DND-41 (cell line): ENCODE data around the gene TRIM47.
A peak's percentile ranks its signal among the peaks of the same experiment; 100 is the strongest.

Experiments
- ATAC-seq: fragments of 200-7000 bp; cut with Tn5 transposase; 3 replicates; pipeline ENCODE4 v1.9.1; 2021; ENCODE audit warnings: low read depth; ENCODE audit not compliant: insufficient read depth
- DNase-seq: peaks from one replicate; pipeline ENCODE4 v3.0.0-alpha.2; 2020
- H2AFZ ChIP-seq: 2 replicates; pipeline ENCODE4 v1.6.0; 2012; ENCODE audit warnings: low read depth, low read length
- H3K27ac ChIP-seq: 2 replicates; pipeline ENCODE4 v1.5.1; 2012; ENCODE audit warnings: low read length, inconsistent platforms
- H3K27me3 ChIP-seq: fragments of 200-600 bp; sonication (generic); 2 replicates; pipeline ENCODE4 v1.6.0; 2012; ENCODE audit warnings: low read length, mild to moderate bottlenecking, inconsistent platforms; ENCODE audit not compliant: insufficient read depth, poor library complexity
- H3K36me3 ChIP-seq: 2 replicates; pipeline ENCODE4 v1.5.1; 2012; ENCODE audit warnings: low read length, inconsistent platforms; ENCODE audit not compliant: insufficient read depth
- H3K4me1 ChIP-seq: 2 replicates; pipeline ENCODE4 v1.5.1; 2012; ENCODE audit warnings: mild to moderate bottlenecking, low read length; ENCODE audit not compliant: insufficient read depth
- H3K4me2 ChIP-seq: 2 replicates; pipeline ENCODE4 v1.6.0; 2012; ENCODE audit warnings: mild to moderate bottlenecking, moderate library complexity, low read length, inconsistent platforms; ENCODE audit not compliant: insufficient read depth
- H3K4me3 ChIP-seq, 2 experiments: fragments of 200-600 bp in 1 of 2; shearing (Covaris generic) in 1 of 2; 2 replicates each; pipeline ENCODE4 v1.5.1; 2012 to 2016; ENCODE audit warnings: inconsistent platforms in 2 of 2, low read length in 2 of 2, mild to moderate bottlenecking in 2 of 2, low read depth in 1 of 2, moderate library complexity in 1 of 2
- H3K79me2 ChIP-seq: 2 replicates; pipeline ENCODE4 v1.6.0; 2012; ENCODE audit warnings: low read length, inconsistent platforms; ENCODE audit not compliant: insufficient read depth
- H3K9ac ChIP-seq: 2 replicates; pipeline ENCODE4 v1.6.0; 2012; ENCODE audit warnings: low read depth, mild to moderate bottlenecking, inconsistent platforms, low read length, moderate library complexity
- H3K9me3 ChIP-seq: 2 replicates; pipeline ENCODE4 v1.5.1; 2012; ENCODE audit warnings: low read length, moderate library complexity, mild to moderate bottlenecking, inconsistent platforms; ENCODE audit not compliant: insufficient read depth, severe bottlenecking
- H4K20me1 ChIP-seq: 2 replicates; pipeline ENCODE4 v1.6.0; 2012; ENCODE audit warnings: low read length; ENCODE audit not compliant: insufficient read depth
- EZH2 ChIP-seq: IDR thresholded peaks from 3 replicates; pipeline ENCODE4 v1.6.1; 2012; ENCODE audit warnings: borderline replicate concordance, low read depth, mild to moderate bottlenecking, moderate library complexity, low read length, inconsistent platforms; ENCODE audit not compliant: severe bottlenecking
- TF ChIP-seq, protein P1 (sequence below): IDR thresholded peaks from 2 replicates; pipeline ENCODE4 v1.5.1; 2012; ENCODE audit warnings: borderline replicate concordance, low read length, moderate library complexity, mild to moderate bottlenecking; ENCODE audit not compliant: poor library complexity, severe bottlenecking; ENCODE audit errors: extremely low read depth

The TRIM47 gene

DNA sequence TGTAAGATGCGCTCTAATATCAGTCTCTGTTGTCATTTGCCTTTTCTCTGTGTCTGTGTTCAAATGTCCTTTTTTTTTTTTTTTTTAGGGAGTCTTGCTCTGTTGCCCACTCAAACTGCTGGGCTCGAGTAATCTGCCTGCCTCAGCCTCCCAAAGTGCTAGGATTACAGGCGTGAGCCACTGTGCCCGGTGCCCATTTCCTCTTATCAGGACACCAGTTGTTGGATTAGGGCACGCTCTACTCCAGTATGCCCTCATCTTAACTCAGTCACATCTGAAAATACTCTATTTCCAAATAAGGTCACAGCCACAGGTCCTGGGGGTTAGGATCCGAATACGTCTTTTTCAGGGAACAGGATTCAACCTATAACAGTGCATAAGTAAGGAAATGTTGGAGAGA is 1.9 kb upstream of the TRIM47 start:
- Histone ChIP-seq H3K79me2 (no peaks in the 10 kb centered on the region), H3K4me2 (no peak overlapping the region), H3K4me3 (no peak overlapping the region), H3K9me3 (no peaks in the 10 kb centered on the region), H3K27me3 (no peaks in the 10 kb centered on the region), H2AFZ (no peak overlapping the region), H3K4me1 (peaks cover 24% of the 10 kb centered on the region), H3K9ac (no peak overlapping the region), H3K27ac (no peak overlapping the region), H4K20me1 (no peaks in the 10 kb centered on the region), H3K36me3 (no peaks in the 10 kb centered on the region)
- TF ChIP-seq, protein P1, sequence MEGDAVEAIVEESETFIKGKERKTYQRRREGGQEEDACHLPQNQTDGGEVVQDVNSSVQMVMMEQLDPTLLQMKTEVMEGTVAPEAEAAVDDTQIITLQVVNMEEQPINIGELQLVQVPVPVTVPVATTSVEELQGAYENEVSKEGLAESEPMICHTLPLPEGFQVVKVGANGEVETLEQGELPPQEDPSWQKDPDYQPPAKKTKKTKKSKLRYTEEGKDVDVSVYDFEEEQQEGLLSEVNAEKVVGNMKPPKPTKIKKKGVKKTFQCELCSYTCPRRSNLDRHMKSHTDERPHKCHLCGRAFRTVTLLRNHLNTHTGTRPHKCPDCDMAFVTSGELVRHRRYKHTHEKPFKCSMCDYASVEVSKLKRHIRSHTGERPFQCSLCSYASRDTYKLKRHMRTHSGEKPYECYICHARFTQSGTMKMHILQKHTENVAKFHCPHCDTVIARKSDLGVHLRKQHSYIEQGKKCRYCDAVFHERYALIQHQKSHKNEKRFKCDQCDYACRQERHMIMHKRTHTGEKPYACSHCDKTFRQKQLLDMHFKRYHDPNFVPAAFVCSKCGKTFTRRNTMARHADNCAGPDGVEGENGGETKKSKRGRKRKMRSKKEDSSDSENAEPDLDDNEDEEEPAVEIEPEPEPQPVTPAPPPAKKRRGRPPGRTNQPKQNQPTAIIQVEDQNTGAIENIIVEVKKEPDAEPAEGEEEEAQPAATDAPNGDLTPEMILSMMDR = no peak
- no peak for TF ChIP-seq EZH2
- no peak for ATAC-seq
- DNase-seq = no peak

DNA sequence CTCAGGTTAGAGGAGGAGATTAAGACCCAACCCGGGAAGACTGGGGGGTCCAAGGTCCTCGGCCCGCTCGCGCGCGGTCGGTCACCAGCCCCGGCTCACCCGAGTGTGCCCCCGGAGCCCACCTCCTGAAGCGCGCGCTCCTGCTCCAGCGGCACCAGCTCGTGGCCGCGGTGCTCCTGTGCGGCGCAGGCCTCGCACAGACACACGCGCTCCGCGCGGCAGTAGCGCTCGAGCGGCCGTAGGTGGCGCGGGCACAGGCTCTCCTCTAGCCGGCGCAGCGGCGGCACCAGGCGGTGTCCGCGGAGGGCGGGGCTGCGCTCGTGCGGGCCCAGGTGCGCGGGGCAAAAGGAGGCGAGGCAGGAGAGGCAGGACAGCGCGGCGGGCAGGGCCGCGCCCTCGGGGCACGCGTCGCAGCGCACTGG is 618 bp downstream of the TRIM47 start:
- Histone ChIP-seq H3K27me3 (no peaks in the 10 kb centered on the region), H3K4me3 (no peak overlapping the region), H3K27ac (no peak overlapping the region), H3K4me2 (no peak overlapping the region), H3K9ac (no peak overlapping the region), H4K20me1 (no peaks in the 10 kb centered on the region), H3K4me1 (peaks cover 20% of the 10 kb centered on the region), H3K36me3 (no peaks in the 10 kb centered on the region), H3K9me3 (no peaks in the 10 kb centered on the region), H3K79me2 (no peaks in the 10 kb centered on the region), H2AFZ (no peak overlapping the region)
- no peak for TF ChIP-seq EZH2
- TF ChIP-seq, protein P1 = no peak
- ATAC-seq (peak; percentile 46; the same call in 1 of the 3 replicates), DNase-seq (peak; percentile 32)

DNA sequence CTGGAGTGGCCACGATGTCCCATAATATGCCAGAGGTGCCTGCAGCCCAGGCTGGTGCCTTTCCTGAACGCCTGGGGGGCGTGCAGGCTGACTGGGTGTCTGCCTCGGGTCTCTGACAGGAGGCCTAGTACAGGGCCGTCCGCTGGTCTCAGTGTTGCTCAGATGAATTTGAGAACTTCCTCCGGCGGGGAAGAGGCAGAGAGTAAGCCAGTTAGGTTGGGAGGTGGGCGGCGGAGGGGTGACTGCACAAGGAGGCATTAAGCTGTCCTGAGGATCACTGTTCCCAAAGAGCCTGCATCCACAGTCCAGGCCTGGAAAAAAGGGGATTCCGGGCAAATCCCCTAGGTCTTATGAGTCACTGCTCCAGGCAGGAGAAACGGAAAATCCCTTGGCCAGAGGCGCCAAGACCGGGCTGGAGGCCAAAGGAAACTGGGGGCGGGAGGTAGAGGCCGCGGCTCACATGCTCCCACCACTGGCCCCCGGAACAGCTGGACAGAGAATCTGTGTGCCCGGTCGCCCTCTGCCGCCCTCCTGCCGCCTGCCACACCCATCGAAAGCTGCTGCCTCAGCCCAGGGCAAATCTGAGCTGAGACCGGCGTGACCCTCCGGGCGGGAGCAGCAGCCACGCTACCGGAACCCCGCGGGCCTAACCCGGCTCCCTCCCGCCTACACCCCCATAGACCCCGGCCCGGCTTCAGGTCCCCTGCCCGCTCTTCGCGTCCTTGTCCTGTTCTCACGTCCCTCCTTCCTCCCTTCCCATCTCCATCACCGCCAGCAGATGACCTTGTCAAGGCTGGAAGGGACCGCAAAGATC is 1.2 kb downstream of the TRIM47 start:
- Histone ChIP-seq H4K20me1 (no peaks in the 10 kb centered on the region), H2AFZ (no peak overlapping the region), H3K4me2 (no peak overlapping the region), H3K9me3 (no peaks in the 10 kb centered on the region), H3K27me3 (no peaks in the 10 kb centered on the region), H3K27ac (no peak overlapping the region), H3K4me1 (peaks cover 14% of the 10 kb centered on the region), H3K4me3 (no peak overlapping the region), H3K36me3 (no peaks in the 10 kb centered on the region), H3K9ac (no peak overlapping the region), H3K79me2 (no peaks in the 10 kb centered on the region)
- TF ChIP-seq EZH2 = no peak
- TF ChIP-seq, protein P1 = no peak
- DNase-seq = no peak
- no peak for ATAC-seq
